NCI-H2081 treated with DMSO at 0.1 percent for 48 hours (cell line): ENCODE measurements around the gene LRRC18.

Source experiments
- DNase-seq: peaks from one replicate; lab custom pipeline; 2025; lab: John Stamatoyannopoulos, UW

The LRRC18 gene

GRCh38 chr10:48946332-48946731, 6.7 kb upstream of the LRRC18 start:
- DNase-seq, result no peak

- no peak for DNase-seq
Observed at GRCh38 chr10:48945441-48946130, 5.9 kb upstream of the LRRC18 start.

GRCh38 chr10:48944171-48944570, 4.5 kb upstream of the LRRC18 start:
- DNase-seq, result no peak

- DNase-seq, result no peak
Observed at GRCh38 chr10:48943096-48943495, 3.5 kb upstream of the LRRC18 start.

GRCh38 chr10:48941427-48942075, 1.9 kb upstream of the LRRC18 start:
- no peak for DNase-seq

GRCh38 chr10:48940958-48941357, 1.3 kb upstream of the LRRC18 start:
- DNase-seq, result no peak

- no peak for DNase-seq
Observed at GRCh38 chr10:48940372-48940771, 732 bp upstream of the LRRC18 start.

GRCh38 chr10:48938990-48939536, 577 bp downstream of the LRRC18 start:
- DNase-seq, result no peak

GRCh38 chr10:48938281-48938680, 1.4 kb downstream of the LRRC18 start:
- no peak for DNase-seq

GRCh38 chr10:48937796-48938195, 1.8 kb downstream of the LRRC18 start:
- no peak for DNase-seq

- DNase-seq, result no peak
Observed at GRCh38 chr10:48935577-48935976, 4.1 kb downstream of the LRRC18 start.

GRCh38 chr10:48934672-48935501, 4.8 kb downstream of the LRRC18 start:
- no peak for DNase-seq

- no peak for DNase-seq
Observed at GRCh38 chr10:48932831-48933664, 6.6 kb downstream of the LRRC18 start.

- DNase-seq, result no peak
Observed at GRCh38 chr10:48931188-48931587, 8.5 kb downstream of the LRRC18 start.

- DNase-seq, result no peak
Observed at GRCh38 chr10:48929413-48929990, 10.1 kb downstream of the LRRC18 start.

- no peak for DNase-seq
Observed at GRCh38 chr10:48926764-48927540, 12.7 kb downstream of the LRRC18 start.

- DNase-seq, result no peak
Observed at GRCh38 chr10:48926255-48926654, 13.4 kb downstream of the LRRC18 start.

- no peak for DNase-seq
Observed at GRCh38 chr10:48924988-48925387, 14.7 kb downstream of the LRRC18 start.

- DNase-seq, result no peak
Observed at GRCh38 chr10:48923748-48924147, 15.9 kb downstream of the LRRC18 start.

- no peak for DNase-seq
Observed at GRCh38 chr10:48913674-48914073, 26.0 kb downstream of the LRRC18 start.

GRCh38 chr10:48910548-48910947, 29.1 kb downstream of the LRRC18 start:
- DNase-seq, result no peak
